ENCODE measurements around the gene NDUFS8. TPM values are rescaled to one million over a fixed set of nuclear protein-coding genes. Genes with fewer than 3 reads are reported as not detected.

Gene NDUFS8
- total RNA-seq, 1 experiment from 2014 or later: 564 TPM

GRCh38 chr11:68048681-68049508, 18.4 kb downstream of the NDUFS8 start:
- no peak for DNase-seq (ENCODE audit: low spot score)

GRCh38 chr11:68049509-68050370, 19.3 kb downstream of the NDUFS8 start:
- DNase-seq (ENCODE audit: low spot score): no peak

DNA sequence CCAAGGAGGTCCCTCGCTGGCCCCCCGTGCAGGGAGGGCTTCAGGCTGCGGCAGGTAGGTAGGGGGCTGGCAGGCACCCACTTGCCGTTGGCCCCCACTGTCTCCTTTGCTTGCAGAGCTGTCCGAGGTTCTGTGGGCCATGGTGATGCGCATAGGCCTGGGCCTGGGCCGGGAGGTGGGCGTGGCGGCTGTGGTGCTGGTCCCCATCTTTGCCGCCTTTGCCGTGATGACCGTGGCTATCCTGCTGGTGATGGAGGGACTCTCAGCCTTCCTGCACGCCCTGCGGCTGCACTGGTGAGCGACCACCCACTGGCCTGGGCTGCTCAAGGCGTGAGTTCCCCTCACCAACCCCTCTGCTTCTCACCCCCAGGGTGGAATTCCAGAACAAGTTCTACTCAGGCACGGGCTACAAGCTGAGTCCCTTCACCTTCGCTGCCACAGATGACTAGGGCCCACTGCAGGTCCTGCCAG, 19.9 kb downstream of the NDUFS8 start:
- no peak for DNase-seq (ENCODE audit: low spot score)

- DNase-seq (ENCODE audit: low spot score): peak; percentile 12
These were observed 21.0 kb downstream of the NDUFS8 start for GRCh38 chr11:68051191-68052136.

- peak; percentile 13 for DNase-seq (ENCODE audit: low spot score)
These were observed 21.8 kb downstream of the NDUFS8 start for GRCh38 chr11:68052137-68052873.

- no peak for DNase-seq (ENCODE audit: low spot score)
These were observed 22.6 kb downstream of the NDUFS8 start for GRCh38 chr11:68053117-68053516.

DNA sequence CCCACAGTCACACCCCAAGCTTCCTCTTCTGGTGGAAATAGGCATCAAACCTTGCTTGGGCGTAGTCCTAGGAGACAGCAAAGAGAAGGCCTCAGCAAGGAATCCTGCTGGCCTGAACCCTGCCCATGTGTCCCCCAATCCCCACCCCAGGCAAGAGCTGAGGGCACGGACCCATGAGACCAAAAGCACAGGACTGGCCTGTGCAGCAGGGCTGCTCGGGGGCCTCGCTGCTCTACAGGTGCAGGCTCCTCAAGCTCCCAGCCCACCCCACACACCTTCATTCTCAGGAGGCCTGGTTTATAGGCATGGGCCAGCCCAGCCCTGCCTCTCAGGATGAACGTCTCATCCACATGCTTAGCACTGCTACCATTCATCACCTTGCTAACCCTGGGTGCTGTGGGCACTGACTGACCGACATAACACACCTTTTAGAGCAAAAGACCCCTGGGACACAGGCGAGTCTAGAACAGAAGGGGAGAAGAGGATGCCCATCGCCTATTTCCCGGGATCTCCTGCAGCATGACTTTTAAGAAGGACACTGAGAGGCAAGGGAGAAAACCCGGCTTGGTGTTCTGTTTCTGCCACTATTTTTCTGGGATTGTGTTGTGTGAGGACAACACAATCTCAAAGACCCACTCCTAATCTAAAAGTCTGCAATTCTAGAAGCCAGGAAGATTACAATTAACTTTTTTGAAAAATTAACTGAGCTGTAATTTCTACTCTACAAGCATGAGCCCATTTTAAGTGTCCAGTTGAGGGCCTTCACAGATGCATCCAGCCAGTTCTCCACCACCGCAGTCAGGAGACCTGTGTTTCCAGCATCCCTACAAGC, 23.7 kb downstream of the NDUFS8 start:
- DNase-seq (ENCODE audit: low spot score): no peak

DNA sequence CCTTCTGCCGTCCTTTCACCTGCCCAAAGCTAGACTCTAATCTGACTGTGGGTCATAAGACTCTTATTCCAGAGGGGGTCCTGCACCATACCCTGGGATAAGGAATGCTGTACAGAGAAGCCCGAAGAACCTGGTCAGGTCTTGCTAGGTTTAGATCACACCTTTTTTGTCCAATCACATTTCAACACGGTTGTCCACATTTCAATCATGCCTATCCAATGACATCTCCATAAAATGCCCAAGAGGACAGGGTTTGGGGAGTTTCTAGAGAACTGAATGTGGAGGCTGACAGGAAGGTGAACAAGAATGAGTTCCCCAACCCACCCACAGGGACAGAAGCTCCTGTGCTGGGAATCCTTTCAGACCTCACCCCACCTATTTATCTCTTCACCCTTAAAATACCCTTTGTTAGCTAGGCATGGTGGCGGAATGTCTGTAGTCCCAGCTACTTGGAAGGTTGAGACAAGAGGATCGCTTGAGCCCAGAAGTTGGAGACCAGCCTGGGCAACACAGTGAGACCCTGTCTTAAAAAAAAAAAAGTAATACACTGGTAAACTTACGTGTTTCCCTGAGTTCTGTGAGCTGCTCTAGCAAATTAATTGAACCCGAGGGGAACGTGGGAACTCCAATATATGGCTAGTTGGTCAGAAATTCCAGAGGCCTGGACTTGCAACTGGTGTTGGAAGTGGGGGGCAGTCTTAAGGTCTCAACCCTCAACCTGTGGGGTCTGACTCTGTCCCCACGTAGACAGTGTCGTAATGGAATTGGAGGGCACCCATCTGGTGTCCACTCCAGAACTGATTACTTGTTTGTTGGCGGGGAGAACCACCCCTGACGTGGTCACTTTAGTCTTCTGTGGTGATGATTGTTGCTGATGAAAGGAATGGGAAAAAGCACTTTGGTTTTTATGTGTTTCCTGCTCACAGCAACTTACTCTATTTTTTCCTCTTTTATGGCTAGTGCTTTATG, 26.1 kb downstream of the NDUFS8 start:
- peak; percentile 5 for DNase-seq (ENCODE audit: low spot score)

DNA sequence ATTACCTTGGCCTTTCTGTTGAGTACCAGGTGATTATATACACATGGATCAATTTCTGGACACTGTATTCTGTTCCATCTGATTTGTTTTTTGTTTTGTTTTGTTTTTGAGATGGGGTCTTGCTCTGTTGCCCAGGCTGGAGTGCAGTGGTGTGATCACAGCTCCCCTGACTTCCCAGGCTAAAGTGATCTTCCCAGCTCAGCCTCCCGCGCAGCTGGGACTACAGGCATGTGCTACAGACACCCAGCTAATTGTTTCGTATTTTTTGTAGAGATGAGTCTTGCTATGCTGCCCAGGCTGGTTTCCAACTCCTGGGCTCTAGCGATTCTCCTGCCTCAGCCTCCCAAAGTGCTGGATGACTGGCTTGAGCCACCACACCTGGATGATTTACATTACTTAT, 27.3 kb downstream of the NDUFS8 start:
- DNase-seq (ENCODE audit: low spot score): no peak

GRCh38 chr11:68061508-68061907, 31.0 kb downstream of the NDUFS8 start:
- DNase-seq (ENCODE audit: low spot score): no peak

DNA sequence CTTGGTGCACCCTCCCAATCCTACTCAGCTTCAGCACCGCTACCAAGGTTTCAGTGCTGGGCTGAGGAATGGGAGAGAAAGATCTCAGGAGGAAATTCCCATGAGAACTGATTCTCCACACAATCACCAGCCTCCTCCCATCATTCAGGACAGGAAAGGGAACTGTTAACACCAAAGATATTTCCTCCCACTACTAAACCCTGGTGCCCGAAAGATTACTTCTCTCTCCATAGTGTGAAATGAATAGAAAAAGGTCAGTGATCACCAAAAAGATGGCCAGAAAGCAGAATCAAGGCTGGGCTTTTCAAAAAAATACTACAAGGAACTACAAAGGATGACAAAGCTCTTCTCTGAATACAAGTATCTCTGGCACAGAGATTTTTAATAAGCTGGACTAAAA, 34.4 kb downstream of the NDUFS8 start:
- DNase-seq (ENCODE audit: low spot score): no peak

- DNase-seq (ENCODE audit: low spot score): no peak
These were observed 35.4 kb downstream of the NDUFS8 start for GRCh38 chr11:68065841-68066240.

- DNase-seq (ENCODE audit: low spot score): no peak
These were observed 36.3 kb downstream of the NDUFS8 start for GRCh38 chr11:68066742-68067141.

DNA sequence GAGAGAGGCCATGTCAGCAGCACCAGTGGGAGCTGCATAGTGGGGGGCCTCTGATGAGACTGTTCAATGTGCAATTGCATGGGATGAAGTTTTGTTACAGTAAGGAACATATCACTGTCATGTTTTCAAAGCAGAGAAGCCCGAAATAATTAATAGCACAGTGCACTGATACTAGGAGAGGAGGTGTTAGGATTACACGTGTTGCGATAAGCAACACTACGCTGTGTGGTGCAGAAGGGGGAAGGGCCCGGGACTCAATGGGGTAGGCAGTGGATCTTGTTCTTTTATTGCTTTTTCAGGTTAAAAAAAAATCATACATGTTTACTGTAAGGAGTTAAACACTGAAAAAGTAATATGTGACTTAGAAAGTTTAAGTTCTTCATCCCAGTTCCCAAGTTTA, 37.5 kb downstream of the NDUFS8 start:
- DNase-seq (ENCODE audit: low spot score): no peak

DNA sequence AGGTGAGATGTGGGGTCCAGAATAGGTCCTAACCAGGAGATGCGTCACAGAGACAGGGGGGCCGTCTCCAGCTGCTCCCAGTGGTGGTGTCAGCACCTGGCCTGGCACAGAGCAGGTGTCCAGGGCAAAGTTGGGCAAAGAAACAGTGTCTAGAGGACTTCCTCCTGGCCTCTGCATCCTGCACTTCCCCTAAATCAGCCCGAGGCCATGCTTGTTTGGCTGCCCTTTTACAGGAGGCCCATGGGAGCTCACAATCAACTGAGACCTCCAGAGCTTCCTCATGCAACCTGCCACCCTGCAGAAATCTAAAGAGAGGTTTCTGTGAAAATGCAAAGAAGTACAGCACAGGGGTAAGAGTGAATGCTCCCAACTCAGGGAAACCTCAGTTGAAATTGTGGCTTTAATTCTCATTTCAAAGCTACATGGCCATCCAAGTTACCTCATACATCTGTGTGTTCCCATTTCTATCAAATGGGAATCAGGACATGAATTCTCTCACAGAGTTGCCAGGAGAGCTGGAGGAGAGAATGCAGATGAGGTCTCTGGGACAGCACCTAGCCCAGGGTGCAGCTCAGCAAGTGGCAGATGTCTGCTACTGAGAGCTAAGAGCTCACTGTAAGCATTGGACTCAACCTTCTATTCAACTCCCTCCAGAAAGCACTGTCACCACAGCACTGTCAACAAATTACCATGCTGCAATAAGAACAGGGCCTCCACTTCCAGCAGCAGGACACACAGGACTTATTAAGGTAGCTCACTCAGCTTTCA, 41.0 kb downstream of the NDUFS8 start:
- no peak for DNase-seq (ENCODE audit: low spot score)

GRCh38 chr11:68074584-68075352, 44.3 kb downstream of the NDUFS8 start:
- no peak for DNase-seq (ENCODE audit: low spot score)

Measured in HT-29 (cell line).